Neutrophil (primary cell): ENCODE data around the gene CCNF.
"Not testable (repeated sequence)": the region's sequence is repeated elsewhere in the genome, so short reads cannot be mapped to it uniquely, and the experiment has no call there.

Experiments used
- H3K27ac ChIP-seq: fragments of 200-600 bp; sonication (generic); 2 replicates; pipeline ENCODE4 v1.5.1; 2016; ENCODE audit warnings: mild to moderate bottlenecking, moderate library complexity
- H3K27me3 ChIP-seq: fragments of 200-600 bp; sonication (generic); 2 replicates; pipeline ENCODE4 v1.6.0; 2016; ENCODE audit warnings: mild to moderate bottlenecking
- H3K36me3 ChIP-seq: fragments of 200-600 bp; sonication (generic); 2 replicates; pipeline ENCODE4 v1.5.1; 2017
- H3K4me1 ChIP-seq, 2 experiments: fragments of 200-600 bp in 1 of 2; sonication (generic) in 1 of 2; 1 replicate in 1 of 2; 2 replicates in 1 of 2; pipeline versions ENCODE4 v1.5.1 to v1.6.1; 2013 to 2016; ENCODE audit warnings: low read depth in 1 of 2, low read length in 1 of 2, mild to moderate bottlenecking in 1 of 2, moderate library complexity in 1 of 2; ENCODE audit not compliant: control insufficient read depth in 1 of 2, insufficient read depth in 1 of 2
- H3K4me3 ChIP-seq, 2 experiments: fragments of 200-600 bp in 1 of 2; sonication (generic) in 1 of 2; 1 replicate in 1 of 2; 2 replicates in 1 of 2; pipeline ENCODE4 v1.5.1; 2013 to 2016; ENCODE audit warnings: low read depth in 1 of 2, low read length in 1 of 2, mild to moderate bottlenecking in 1 of 2, moderate library complexity in 1 of 2
- H3K9me3 ChIP-seq: fragments of 200-600 bp; sonication (generic); 2 replicates; pipeline ENCODE4 v1.5.1; 2016
- TF ChIP-seq, protein P1 (sequence below): fragments of 200-600 bp; sonication (generic); IDR thresholded peaks from 2 replicates; pipeline ENCODE4 v1.5.1; 2016; ENCODE audit warnings: antibody characterized with exemption

CCNF gene

GRCh38 chr16:2437032-2437790 is 8.0 kb downstream of the CCNF start:
- Histone ChIP-seq H3K4me3 (no peak overlapping the region), H3K27me3 (no peaks in the 10 kb centered on the region), H3K4me1 (no peaks in the 10 kb centered on the region), H3K27ac (no peak overlapping the region), H3K9me3 (no peaks in the 10 kb centered on the region), H3K36me3 (peaks cover 56% of the 10 kb centered on the region)
- TF ChIP-seq, protein P1, sequence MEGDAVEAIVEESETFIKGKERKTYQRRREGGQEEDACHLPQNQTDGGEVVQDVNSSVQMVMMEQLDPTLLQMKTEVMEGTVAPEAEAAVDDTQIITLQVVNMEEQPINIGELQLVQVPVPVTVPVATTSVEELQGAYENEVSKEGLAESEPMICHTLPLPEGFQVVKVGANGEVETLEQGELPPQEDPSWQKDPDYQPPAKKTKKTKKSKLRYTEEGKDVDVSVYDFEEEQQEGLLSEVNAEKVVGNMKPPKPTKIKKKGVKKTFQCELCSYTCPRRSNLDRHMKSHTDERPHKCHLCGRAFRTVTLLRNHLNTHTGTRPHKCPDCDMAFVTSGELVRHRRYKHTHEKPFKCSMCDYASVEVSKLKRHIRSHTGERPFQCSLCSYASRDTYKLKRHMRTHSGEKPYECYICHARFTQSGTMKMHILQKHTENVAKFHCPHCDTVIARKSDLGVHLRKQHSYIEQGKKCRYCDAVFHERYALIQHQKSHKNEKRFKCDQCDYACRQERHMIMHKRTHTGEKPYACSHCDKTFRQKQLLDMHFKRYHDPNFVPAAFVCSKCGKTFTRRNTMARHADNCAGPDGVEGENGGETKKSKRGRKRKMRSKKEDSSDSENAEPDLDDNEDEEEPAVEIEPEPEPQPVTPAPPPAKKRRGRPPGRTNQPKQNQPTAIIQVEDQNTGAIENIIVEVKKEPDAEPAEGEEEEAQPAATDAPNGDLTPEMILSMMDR, result no peak

DNA sequence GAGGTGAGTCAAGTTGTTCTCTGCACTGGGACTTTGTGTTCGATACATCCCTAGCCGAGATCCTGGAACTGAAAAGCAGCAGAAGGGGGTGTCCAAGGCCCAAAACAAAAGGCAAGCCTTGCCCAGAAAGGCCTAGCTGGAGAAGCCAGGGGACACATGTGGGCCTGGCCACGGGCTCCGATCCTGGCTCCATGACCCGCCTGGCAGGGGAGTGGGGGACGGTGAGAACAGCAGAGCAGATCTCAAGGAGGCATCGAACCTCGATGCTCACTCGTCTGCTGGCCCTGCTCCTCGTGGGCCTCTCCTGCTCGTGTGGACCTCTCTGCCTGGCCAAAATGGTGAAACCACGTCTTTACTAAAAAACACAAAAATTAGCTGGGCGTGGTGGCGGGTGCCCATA is 8.9 kb downstream of the CCNF start:
- H3K9me3 ChIP-seq, result no peaks in the 10 kb centered on the region
- H3K27me3 ChIP-seq, result no peaks in the 10 kb centered on the region
- H3K4me3 ChIP-seq, result no peak overlapping the region
- H3K36me3 ChIP-seq, result peaks cover 50% of the 10 kb centered on the region
- TF ChIP-seq, protein P1, result no peak
- no peaks in the 10 kb centered on the region for H3K4me1 ChIP-seq
- no peak overlapping the region for H3K27ac ChIP-seq

GRCh38 chr16:2439598-2439997 is 10.4 kb downstream of the CCNF start:
- no peaks in the 10 kb centered on the region for H3K9me3 ChIP-seq
- peaks cover 57% of the 10 kb centered on the region for H3K36me3 ChIP-seq
- no peak overlapping the region for H3K4me3 ChIP-seq
- TF ChIP-seq, protein P1, result no peak
- no peak overlapping the region for H3K27ac ChIP-seq
- H3K27me3 ChIP-seq, result no peaks in the 10 kb centered on the region
- no peaks in the 10 kb centered on the region for H3K4me1 ChIP-seq

GRCh38 chr16:2441143-2441804 is 12.0 kb downstream of the CCNF start:
- H3K4me3 ChIP-seq, H3K9me3 ChIP-seq, H3K27ac ChIP-seq, H3K27me3 ChIP-seq, H3K4me1 ChIP-seq: not testable (repeated sequence)
- peaks cover 65% of the 10 kb centered on the region for H3K36me3 ChIP-seq

DNA sequence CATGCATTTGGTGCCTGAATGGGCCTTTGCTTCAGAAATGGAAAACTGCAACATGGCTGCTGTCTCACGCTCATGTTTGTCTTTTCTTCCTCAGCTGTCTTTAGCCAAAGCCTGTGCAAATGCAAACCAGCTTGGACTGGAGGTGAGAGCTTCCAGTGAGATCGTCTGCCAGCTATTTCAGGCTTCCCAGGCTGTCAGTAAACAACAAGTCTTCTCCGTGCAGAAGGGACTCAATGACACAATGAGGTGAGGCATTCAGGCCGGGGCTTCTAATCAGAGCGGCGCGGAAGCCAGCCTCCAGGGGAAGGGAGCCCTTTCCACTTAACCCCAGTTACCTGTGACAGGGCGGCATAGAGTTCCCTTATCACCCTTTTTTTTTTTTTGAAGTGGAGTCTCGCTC is 14.3 kb downstream of the CCNF start:
- H3K36me3 ChIP-seq, result peaks cover 67% of the 10 kb centered on the region
- H3K4me3 ChIP-seq, result no peak overlapping the region

More for the DNA sequence above, 14.3 kb downstream of the CCNF start:
- H3K27ac ChIP-seq, result no peak overlapping the region
- H3K27me3 ChIP-seq, result no peaks in the 10 kb centered on the region
- TF ChIP-seq, protein P1, result no peak
- no peaks in the 10 kb centered on the region for H3K9me3 ChIP-seq
- peaks cover 0 to 4% of the 10 kb centered on the region in 2 experiments for H3K4me1 ChIP-seq
